RWPE1 (cell line): ENCODE results near the gene TOB1.
"Not testable (repeated sequence)": the region's sequence is repeated elsewhere in the genome, so short reads cannot be mapped to it uniquely, and the experiment has no call there.

Experiments
- CTCF ChIA-PET: fragments of 350-600 bp; sonication (Branson Sonifier 250); formaldehyde crosslinking; extraction: SDS; loops from one replicate; lab custom pipeline; 2021; lab: Yijun Ruan, JAX
- POLR2A ChIA-PET: fragments of 400-600 bp; formaldehyde crosslinking; extraction: SDS; loops from one replicate; lab custom pipeline; 2020; ENCODE audit warnings: antibody characterized with exemption; ENCODE audit not compliant: low non-redundant PET; lab: Yijun Ruan, JAX
- DNase-seq: peaks from one replicate; pipeline ENCODE4 v3.0.0; 2012; ENCODE audit warnings: low spot score
- H3K27ac ChIP-seq: fragments of 450-650 bp; 2 replicates; pipeline ENCODE4 v1.5.1; 2017
- CTCF ChIP-seq: fragments of 450-650 bp; conservative IDR thresholded peaks from 2 replicates; pipeline ENCODE4 v1.5.1; 2017; ENCODE audit warnings: low read depth, mild to moderate bottlenecking

TOB1 gene

GRCh38 chr17:50861334-50861676 is 4.8 kb downstream of the TOB1 start:
- ChIA-PET POLR2A (interaction anchor here (1.0 kb wide), 1 partner anchor 9 kb away, joined by 3 read pairs; no protein-coding TSS in a partner anchor), CTCF (interaction anchor here (0.9 to 2.3 kb wide), 2 partner anchors 9 to 96 kb away, joined by 3 to 9 read pairs; no protein-coding TSS in a partner anchor)
- DNase-seq, result no peak
- TF ChIP-seq CTCF, result no peak
- H3K27ac ChIP-seq, result no peak overlapping the region

DNA sequence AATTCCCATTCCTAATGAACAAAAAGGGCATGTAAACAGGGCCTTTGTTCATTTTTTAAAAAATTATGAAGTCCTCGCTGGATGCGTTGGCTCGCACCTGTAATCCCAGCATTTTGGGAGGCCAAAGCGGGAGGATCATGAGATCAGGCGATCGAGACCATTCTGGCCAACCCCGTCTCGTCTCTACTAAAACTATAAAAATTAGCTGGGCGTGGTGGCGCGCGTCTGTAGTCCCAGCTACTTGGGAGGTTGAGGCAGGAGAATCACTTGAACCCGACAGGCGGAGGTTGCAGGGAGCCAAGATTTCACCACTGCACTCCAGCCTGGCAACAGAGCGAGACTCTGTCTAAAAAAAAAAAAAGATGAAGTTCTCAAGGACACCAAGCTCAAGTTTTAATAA is 6.4 kb downstream of the TOB1 start:
- H3K27ac ChIP-seq, POLR2A ChIA-PET, DNase-seq: not testable (repeated sequence)
- CTCF ChIA-PET, result interaction anchor here (0.8 to 2.3 kb wide), 2 partner anchors 7 to 43 kb away, joined by 4 to 9 read pairs; no protein-coding TSS in a partner anchor

DNA sequence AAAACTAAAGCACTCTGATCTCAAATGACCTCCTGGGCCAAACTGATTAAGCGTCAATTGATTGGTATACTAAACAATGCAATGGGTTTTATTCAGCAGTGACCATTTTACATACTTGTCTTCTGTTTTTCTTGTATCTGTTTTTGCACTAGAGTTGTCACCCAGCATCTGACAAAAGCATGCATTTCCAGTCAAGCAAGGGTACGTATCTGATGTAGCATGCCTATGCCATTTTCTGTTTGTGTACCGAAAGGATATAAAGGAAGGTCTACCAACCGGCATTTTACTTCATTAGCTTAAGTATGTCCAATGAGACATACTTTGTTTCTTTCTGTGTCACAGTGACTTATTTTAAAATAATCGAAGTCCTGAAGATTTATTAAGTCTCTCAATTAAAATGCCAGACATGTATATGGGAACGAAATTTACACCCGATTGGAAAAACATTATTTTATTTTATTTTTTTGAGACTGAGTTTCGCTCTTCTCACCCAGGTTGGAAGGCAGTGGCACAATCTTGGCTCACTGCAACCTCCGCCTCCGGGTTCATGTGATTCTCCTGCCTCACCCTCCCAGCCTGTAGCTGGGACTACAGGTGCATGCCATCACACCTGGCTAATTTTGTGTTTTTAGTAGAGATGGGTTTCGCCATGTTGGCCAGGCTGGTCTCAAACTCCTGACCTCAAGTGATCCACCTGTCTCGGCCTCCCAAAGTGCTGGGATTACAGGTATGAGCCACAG is 7.5 kb downstream of the TOB1 start:
- H3K27ac ChIP-seq, result no peak overlapping the region
- no peak for DNase-seq
- no peak for TF ChIP-seq CTCF
- ChIA-PET CTCF (interaction anchor here (0.7 to 0.8 kb wide), 2 partner anchors 42 to 303 kb away, joined by 3 to 4 read pairs; no protein-coding TSS in a partner anchor), POLR2A (no interaction called here)

DNA sequence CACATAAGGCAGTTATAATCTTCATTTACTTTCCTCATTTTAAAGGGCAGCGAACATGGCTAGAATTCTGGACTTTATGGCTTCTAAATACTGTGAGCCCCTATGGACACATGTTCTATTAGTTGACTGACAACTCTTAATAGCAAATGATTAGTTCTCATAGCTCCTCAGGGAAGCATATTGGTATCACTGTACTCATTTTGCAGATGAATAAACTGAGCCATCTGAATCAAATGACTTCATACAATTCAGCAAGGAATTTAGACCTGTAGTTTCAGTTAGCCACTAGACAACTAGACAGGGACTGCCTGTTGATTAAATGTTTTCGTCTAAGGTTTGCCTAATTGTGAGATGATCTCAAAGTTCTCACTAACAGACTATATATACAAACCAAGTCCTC is 9.7 kb downstream of the TOB1 start:
- H3K27ac ChIP-seq, result no peak overlapping the region
- POLR2A ChIA-PET, result no interaction called here

GRCh38 chr17:50855708-50856330 is 10.3 kb downstream of the TOB1 start:
- TF ChIP-seq CTCF, result no peak
- no peak for DNase-seq
- ChIA-PET POLR2A (no interaction called here), CTCF (interaction anchor here (0.6 to 0.7 kb wide), 2 partner anchors 18 to 201 kb away, joined by 3 to 5 read pairs; no protein-coding TSS in a partner anchor)
- H3K27ac ChIP-seq, result no peak overlapping the region

More for the DNA sequence above, 9.7 kb downstream of the TOB1 start:
- no peak for TF ChIP-seq CTCF
- CTCF ChIA-PET, result interaction anchor here (0.6 kb wide), 1 partner anchor 200 kb away, joined by 5 read pairs; no protein-coding TSS in a partner anchor
- no peak for DNase-seq

- no peak overlapping the region for H3K27ac ChIP-seq
- TF ChIP-seq CTCF, result no peak
- POLR2A ChIA-PET, result no interaction called here
- no peak for DNase-seq
- CTCF ChIA-PET, result interaction anchor here (2.7 to 3.3 kb wide), 3 partner anchors 11 to 99 kb away, joined by 16 to 54 read pairs (median 26); no protein-coding TSS in a partner anchor
These were observed 12.4 kb downstream of the TOB1 start for GRCh38 chr17:50853781-50854180.
